HCT116 (cell line): Measurements from ENCODE around the gene FES.

Experiments used
- CTCF ChIP-seq, 3 experiments: fragments of 200-600 bp in 1 of 3; sonication (generic) in 1 of 3; IDR thresholded peaks in 2 of 3; conservative IDR thresholded peaks in 1 of 3; 2 replicates each; pipeline ENCODE4 v1.5.1; 2012 to 2017; ENCODE audit warnings: low read depth in 2 of 3, low read length in 2 of 3, antibody characterized with exemption in 1 of 3, borderline replicate concordance in 1 of 3, control low read depth in 1 of 3, mild to moderate bottlenecking in 1 of 3, mixed read lengths in 1 of 3, mixed run types in 1 of 3, moderate library complexity in 1 of 3; ENCODE audit not compliant: insufficient read depth in 1 of 3
- EZH2 ChIP-seq: fragments of 200-600 bp; sonication (generic); IDR thresholded peaks from 2 replicates; pipeline ENCODE4 v1.6.1; 2017; ENCODE audit warnings: antibody characterized with exemption, mixed run types
- EZH2phosphoT487 ChIP-seq: fragments of 200-600 bp; IDR thresholded peaks from 2 replicates; pipeline ENCODE4 v1.6.1; 2018; ENCODE audit warnings: antibody characterized with exemption, borderline replicate concordance
- JUND ChIP-seq: IDR thresholded peaks from 2 replicates; pipeline ENCODE4 v1.6.1; 2012
- MAX ChIP-seq: IDR thresholded peaks from 2 replicates; pipeline ENCODE4 v1.6.1; 2012
- POLR2A ChIP-seq: IDR thresholded peaks from 2 replicates; pipeline ENCODE4 v1.7.0; 2011; ENCODE audit warnings: borderline replicate concordance; ENCODE audit not compliant: insufficient read depth, insufficient read length; ENCODE audit errors: extremely low read depth
- POLR2AphosphoS5 ChIP-seq: IDR thresholded peaks from 2 replicates; pipeline ENCODE4 v1.6.1; 2011; ENCODE audit warnings: mild to moderate bottlenecking, low read depth, low read length, moderate library complexity
- RAD21 ChIP-seq: IDR thresholded peaks from 2 replicates; pipeline ENCODE4 v1.6.1; 2012; ENCODE audit warnings: low read depth, mild to moderate bottlenecking
- REST ChIP-seq: IDR thresholded peaks from 2 replicates; pipeline ENCODE4 v1.6.1; 2012; ENCODE audit warnings: low read depth
- YY1 ChIP-seq: IDR thresholded peaks from 2 replicates; pipeline ENCODE4 v1.6.1; 2011; ENCODE audit warnings: low read length, low read depth, moderate library complexity, mild to moderate bottlenecking; ENCODE audit not compliant: insufficient replicate concordance; ENCODE audit errors: extremely low read depth
- ZBTB33 ChIP-seq: IDR thresholded peaks from 2 replicates; pipeline ENCODE4 v1.6.1; 2011; ENCODE audit warnings: mild to moderate bottlenecking, low read length, moderate library complexity; ENCODE audit not compliant: insufficient replicate concordance; ENCODE audit errors: extremely low read depth

GRCh38 chr15:90851114-90851513 is 33.2 kb upstream of the FES start:
- TF ChIP-seq CTCF (IDR thresholded peaks at IDR 0.05 in 2 of 3, conservative IDR thresholded peaks at IDR 0.05 in 1 of 3; ENCODE audit: borderline replicate concordance in 1 of 3, insufficient read depth in 1 of 3, low read depth in 2 of 3, low read length in 2 of 3) (no peak), RAD21 (no peak), POLR2A (no peak), EZH2 (no peak), POLR2AphosphoS5 (no peak), REST (no peak), JUND (no peak), ZBTB33 (no peak), MAX (no peak), YY1 (no peak), EZH2phosphoT487 (no peak)
